GM20000 (cell line): ENCODE measurements around the gene DDR1.

Experiments used
- DNase-seq: peaks from one replicate; pipeline ENCODE4 v3.0.0; 2012; ENCODE audit warnings: low spot score
- TF ChIP-seq, protein P1 (sequence below): IDR thresholded peaks from 2 replicates; pipeline ENCODE4 v1.5.1; 2012; ENCODE audit warnings: mild to moderate bottlenecking, control low read depth; ENCODE audit errors: extremely low read depth, missing control alignments

Gene DDR1

GRCh38 chr6:30889921-30890645 is 5.8 kb downstream of the DDR1 start:
- TF ChIP-seq, protein P1, sequence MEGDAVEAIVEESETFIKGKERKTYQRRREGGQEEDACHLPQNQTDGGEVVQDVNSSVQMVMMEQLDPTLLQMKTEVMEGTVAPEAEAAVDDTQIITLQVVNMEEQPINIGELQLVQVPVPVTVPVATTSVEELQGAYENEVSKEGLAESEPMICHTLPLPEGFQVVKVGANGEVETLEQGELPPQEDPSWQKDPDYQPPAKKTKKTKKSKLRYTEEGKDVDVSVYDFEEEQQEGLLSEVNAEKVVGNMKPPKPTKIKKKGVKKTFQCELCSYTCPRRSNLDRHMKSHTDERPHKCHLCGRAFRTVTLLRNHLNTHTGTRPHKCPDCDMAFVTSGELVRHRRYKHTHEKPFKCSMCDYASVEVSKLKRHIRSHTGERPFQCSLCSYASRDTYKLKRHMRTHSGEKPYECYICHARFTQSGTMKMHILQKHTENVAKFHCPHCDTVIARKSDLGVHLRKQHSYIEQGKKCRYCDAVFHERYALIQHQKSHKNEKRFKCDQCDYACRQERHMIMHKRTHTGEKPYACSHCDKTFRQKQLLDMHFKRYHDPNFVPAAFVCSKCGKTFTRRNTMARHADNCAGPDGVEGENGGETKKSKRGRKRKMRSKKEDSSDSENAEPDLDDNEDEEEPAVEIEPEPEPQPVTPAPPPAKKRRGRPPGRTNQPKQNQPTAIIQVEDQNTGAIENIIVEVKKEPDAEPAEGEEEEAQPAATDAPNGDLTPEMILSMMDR = no peak
- DNase-seq = no peak

GRCh38 chr6:30890646-30891449 is 6.5 kb downstream of the DDR1 start:
- no peak for DNase-seq
- TF ChIP-seq, protein P1 = no peak

GRCh38 chr6:30891450-30891723 is 7.1 kb downstream of the DDR1 start:
- TF ChIP-seq, protein P1 = no peak

GRCh38 chr6:30891816-30892538 is 7.7 kb downstream of the DDR1 start:
- TF ChIP-seq, protein P1 = no peak
- no peak for DNase-seq

More at GRCh38 chr6:30891450-30891723, 7.1 kb downstream of the DDR1 start:
- no peak for DNase-seq

DNA sequence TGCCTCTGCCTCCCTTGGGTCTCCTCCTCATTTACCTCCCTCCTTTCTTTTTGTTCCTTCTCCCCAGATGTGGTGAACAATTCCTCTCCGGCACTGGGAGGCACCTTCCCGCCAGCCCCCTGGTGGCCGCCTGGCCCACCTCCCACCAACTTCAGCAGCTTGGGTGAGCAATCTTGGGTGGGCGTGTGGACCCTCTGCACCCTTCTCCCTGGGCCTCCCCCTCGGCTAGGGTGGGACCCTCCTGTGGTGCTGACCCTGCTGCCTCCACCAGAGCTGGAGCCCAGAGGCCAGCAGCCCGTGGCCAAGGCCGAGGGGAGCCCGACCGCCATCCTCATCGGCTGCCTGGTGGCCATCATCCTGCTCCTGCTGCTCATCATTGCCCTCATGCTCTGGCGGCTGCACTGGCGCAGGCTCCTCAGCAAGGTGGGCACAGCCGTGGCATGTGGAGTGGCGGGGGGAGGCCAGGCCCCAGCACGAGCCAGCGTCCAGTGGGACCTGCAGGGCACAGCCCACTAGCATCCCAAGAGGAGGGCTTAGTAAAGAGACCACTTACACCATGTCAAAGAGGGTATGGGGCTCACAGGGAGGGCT is 8.8 kb downstream of the DDR1 start:
- TF ChIP-seq, protein P1 = no peak
- no peak for DNase-seq

GRCh38 chr6:30893666-30894065 is 9.3 kb downstream of the DDR1 start:
- no peak for DNase-seq
- TF ChIP-seq, protein P1 = no peak
